Measurements from ENCODE around the gene PLAC9.
A peak's percentile ranks its signal among the peaks of the same experiment; 100 is the strongest.

Gene PLAC9

DNA sequence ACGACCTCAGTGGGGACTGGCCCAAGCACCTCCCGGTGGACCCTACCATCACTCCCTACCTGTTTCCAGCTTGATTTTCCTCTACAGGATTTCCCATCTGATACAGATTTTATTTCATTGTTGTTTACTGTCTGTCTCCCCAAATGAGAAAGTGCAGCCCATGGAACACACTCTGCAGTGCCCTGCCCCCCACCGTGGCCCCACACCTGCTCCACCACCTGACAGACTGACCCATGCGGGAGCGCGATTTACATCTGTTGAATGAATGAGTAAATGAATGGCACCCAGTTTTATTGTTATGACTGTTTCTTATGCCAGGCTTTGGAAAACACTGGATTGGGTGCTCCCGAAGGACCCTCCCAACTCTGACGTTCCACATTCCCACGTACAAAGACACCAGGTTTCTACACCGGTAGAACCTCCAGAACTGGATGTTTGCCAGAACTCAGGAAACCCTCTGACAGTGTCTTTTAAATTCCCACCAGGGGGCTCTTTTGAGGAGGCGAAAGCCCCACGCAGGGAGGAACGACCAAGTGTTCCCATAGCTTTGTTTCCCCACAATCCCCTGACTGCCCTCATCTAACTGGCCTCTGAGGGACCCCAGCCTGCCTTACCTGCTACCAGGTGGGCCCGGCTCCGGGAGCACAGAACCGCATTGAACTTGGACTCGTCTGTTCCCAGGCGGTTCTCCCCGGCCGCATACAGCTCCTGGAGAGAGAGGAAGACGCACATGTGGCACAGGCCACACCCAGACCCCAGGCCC is 29.0 kb downstream of the PLAC9 start:
- peak; percentile 13 for DNase-seq

DNA sequence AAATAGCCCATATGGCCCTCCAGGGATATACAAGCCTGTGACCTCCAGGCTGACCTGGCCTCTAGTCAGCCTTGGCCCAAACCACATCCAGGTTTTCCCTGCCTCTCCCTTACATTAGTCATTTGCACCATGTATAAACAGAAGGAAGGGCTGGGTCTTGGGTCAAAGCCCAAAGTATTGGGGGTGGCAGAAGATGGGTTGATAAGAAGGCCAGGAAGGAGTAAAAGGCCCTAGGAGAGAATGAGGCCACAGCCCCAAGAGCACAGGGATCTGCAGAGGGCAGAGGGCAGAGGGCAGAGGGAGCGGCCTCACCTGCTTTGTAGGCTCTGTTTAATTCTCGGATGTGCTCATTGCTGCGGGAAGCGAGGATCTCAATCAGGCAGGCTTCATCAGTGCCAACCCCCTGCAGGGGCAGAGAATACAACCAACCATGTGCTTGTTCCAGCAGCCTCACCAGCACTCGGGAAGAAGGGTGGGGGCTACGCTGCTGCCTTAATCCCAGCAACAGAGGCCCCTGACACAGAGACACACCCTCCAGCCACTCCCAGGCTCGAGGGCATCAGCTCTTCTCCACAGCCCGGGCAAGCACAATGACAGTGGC is 31.3 kb downstream of the PLAC9 start:
- DNase-seq: no peak

DNA sequence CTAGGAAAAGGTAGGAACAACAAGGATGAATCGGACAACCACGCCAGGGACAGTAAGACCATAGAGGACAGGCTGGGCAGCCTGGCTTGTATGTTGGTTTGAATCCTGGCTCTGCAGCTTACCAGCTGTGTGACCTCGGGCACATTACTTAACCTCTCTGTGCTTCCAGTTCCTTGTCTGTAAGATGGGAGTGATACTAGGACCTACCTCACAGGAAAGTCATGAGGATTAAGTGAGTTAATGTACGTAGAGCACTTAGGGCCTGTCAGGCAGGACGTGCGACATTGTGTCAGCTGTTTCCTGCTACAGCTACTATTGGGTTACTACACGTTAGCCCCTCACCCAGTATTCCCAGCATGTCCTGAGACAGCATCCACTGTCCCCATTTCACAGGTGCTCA is 32.1 kb downstream of the PLAC9 start:
- DNase-seq: no peak

DNA sequence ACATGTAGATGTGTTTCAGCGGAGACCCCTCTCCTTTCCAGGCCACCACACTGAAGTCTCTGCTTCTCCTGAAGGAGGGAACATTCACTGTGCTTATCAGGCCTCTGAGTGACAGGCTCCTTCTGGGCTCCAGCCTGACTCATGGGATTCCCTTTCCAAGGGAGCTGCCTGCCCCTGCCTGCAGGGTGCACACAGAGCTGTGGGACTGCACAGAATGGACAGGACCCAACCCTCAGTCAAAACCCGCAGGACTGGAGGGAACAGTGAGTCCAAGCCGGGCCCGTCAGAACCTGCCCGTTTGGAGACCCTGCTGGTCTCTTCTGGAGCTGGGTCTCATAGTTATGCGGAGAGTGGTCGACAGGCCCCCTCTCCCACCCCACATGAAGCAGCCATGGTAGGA is 32.6 kb downstream of the PLAC9 start:
- no peak for DNase-seq

DNA sequence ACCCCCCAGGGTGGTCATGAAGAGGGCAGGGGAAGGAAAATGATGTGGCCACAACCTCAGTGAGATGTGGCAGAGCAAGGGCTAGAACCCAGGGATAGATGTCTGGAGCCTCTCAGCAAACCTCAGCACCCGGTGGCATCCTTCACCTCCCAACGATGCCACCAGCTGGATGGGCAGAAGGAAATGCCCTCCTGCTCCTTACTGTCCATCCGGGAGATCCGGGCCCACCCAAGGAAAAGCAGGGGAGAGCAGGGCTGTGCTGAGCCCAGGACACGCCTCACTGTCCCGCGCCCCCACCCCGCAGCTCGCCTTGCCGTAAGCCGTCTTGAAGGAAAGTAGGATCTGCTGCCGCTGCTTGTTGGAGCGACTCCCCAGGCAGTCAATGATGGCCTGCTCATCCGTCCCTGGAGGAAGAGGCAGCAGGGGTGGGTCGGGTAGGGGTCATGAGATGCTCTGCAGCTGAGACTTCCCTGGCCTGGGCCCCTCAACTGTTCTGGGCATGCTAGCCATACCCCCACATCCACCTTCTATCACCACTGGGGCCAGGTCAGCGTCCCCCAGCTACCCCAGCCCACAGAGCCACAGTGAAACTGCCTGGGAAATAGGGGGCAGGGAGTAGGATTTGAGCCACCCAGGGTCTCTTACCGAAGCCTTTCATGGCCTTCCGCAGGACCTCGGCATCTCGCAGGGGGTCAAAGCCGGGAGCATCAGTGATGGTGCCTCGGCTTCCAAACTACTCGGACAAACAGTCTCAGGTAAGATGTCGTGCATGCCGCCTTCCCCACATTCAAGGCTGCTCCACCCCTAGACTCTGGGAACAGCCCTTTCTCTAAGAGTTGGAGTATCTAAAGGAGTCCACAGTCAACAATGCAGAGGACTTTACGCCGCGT is 34.3 kb downstream of the PLAC9 start:
- no peak for DNase-seq

DNA sequence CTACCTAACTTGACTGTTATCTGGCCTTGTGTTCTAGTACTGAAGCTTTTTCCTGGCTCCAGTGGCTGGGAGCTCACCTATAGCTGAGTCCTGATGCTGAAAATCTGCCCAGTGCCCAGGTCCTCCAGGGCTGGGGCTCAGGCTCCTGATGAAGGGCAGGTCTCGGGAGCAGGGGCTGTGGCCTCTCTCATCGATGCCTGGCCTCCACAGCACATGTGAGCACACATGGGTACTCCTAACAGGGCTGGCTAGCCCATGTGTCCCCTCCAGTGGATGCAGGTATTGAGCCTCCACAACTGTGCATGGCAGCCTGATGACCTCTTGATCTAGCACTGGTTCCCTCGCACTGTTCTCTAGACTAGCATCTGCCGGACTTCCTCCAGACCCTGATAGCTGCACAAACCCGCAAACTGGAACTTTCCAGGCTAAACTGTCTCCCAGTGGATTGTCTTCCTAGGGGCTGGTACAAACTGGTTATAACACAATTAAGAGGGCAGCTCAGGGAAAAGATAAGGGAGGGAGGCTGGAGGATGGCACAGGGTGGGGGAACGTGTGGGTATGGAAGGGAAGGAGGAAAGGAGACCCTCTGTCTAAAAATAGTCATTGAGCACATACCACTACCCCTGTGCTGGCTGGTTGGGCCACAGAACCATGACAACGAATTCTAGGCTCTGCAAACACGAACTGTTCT is 35.1 kb downstream of the PLAC9 start:
- DNase-seq: no peak

DNA sequence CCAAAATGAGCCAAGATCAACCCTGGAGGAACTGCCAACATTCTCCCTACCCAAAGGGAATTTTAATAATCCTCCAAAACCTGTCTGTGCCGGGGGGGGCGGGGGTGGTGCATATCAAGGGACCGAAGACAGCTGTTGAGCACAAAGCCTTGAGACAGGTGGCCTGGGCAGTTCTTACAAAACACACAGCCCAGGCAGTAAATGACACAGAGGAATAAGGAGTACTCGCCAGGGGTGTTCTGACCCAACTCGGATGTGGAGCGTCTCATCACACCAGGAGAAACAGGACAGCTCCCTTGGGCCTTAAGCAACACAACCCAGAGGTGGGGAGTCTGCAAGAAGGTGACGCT is 35.6 kb downstream of the PLAC9 start:
- DNase-seq: no peak

DNA sequence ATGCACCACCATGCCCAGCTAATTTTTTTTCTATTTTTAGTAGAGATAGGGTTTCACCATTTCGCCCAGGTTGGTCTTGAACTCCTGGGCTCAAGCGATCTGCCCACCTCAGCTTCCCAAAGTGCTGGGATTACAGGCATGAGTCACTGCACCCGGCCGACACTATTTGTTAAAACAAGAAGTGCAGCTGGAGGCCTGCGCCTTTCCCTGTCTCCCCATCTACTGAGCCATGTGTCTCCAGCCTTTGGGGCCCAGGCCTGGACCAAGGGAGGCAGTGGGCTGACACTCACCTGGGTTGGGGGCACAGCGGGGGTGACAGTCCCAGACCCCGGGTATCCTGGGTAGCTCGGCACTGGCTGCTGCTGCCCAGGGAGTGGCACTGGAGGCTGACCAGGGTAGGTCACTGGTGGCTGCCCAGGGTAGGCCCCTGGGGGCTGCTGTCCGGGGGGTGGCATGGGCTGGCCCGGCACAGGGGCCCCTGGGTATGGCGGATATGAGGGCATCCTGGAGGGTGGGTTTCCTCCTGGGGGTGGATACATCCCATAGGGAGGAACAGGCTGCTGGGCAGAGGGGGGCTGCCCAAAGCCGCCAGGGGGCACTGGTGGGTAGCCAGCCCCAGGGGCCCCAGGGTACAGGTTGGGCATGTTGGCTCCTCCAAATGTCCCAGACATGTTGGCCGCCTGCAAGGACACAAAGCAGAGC is 36.3 kb downstream of the PLAC9 start:
- DNase-seq: no peak

DNA sequence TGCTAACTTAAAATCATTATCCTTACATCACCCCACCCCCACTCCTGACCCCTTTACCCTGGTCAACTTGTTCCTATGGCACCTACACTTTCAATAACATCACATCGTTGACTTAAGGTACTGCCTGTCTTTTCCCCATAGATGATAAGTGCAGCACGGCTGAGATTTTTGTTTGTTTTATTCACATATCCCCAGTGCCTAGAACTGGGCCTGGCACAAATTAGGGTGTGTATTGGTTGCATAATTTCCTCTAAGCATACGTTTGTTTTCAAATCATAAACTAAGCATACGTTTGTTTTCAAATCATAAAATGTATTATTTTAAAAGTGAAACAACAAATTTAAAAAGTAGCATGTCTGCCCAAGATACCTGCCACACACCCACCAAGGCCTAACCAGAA is 37.5 kb downstream of the PLAC9 start:
- no peak for DNase-seq

DNA sequence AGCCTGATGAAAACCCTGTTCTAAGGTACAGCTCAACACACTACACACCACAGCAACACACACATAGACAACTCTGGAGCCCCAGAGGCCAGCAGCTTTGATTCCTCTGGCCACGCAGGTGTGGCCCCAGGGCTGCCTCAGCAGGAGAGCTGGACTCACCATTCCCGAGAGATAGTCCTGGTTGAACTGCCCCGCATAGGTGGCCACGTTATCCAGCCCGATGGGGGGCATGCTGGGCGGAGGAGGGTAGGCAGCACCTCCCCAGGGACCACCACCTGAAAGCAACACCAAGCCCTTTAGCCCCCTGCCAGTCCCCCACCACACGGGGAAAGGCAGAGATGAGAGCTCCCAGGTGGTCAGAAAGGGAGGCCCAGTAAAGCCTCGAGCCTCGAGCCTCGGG is 38.1 kb downstream of the PLAC9 start:
- DNase-seq: no peak

DNA sequence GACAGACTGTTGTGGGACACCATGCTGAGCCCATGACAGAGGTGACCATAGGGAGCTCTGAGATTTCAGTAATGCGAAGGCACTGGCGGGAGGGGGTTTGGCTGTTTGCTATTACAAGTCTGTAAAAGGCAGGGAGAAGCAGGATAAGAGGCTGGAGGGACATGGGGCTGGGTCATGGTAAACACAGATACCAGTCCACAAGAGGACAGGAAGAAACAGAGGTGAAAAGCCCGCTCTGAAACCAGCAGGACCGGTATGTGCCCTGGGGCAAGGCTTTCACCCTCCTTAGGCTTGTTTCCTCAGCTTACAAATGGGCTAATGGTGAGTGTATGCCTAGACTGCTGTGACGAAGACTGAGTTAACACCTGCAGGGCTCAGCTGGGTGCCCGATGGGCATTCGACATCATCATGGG is 38.7 kb downstream of the PLAC9 start:
- no peak for DNase-seq

DNA sequence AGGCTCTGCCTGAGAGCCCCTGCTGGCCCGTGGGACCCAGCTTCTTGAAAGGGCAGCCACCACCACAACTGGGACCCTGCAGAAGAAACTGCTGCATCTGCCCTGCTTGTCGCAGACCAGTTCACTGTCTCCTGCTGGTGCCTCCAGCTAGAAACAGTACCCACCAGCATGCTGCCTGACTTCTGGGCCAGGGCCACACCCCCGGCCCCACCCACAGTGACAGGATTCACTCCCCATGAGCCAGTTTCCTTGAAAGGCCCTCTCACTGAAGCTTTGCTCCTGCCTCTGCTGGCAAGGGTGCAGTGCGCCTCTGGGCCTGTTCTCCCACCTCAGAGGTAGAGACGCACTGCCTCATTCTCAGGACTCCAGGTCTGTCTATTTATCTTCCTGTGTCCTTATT is 40.4 kb downstream of the PLAC9 start:
- no peak for DNase-seq

DNA sequence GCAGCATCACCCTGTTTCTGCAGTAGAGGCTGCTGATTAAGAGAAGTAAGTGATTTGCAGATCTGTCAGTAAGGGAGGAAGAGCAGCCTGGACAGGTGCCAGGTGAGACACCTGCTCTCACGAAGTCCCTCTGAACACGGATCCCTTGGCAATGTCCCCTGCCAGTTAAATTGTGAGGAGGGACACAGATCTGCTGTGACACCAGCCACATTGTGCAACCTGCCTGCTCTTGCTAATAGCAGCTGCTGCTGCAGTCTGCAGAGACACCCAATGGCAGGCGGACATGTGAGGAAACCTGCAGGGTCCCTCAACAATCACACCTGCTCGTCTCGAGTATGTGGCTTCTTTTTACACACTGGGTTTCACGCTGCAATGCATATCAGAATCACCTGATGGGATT is 40.9 kb downstream of the PLAC9 start:
- DNase-seq: peak; percentile 60

DNA sequence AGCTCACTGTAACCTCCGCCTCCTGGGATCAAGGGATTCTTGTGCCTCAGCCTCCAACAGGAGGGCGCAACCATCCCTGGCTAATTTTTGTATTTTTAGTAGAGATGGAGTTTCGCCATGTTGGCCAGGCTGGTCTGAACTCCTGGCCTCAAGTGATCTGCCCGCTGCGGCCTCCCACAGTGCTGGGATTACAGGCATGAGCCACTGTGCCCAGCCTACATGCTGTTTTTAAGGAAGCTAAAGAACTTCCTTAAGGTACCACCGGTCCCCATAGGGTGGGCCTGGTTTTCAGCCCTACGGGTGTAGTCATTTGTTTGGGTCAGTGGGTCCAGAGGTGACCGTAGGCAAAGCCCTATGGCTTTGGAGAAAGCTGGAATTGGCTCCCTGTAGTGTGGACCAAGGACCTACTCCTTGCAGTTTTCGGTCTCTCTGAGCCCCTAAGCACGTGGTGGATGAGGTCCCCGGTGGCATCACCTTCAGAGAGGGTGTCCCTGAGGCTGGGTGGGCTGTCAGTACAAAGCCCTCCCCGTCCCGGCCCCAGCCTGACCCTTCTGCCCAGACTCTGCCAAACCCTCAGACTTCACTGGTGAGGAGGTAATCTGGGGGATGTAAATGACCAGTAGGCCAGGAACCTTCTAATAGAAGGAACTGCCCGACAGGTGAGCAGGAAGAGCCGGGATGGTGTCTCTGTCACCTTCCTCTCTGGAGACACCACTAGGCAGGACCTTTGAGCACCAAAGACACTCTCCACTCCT is 42.3 kb downstream of the PLAC9 start:
- DNase-seq: no peak

DNA sequence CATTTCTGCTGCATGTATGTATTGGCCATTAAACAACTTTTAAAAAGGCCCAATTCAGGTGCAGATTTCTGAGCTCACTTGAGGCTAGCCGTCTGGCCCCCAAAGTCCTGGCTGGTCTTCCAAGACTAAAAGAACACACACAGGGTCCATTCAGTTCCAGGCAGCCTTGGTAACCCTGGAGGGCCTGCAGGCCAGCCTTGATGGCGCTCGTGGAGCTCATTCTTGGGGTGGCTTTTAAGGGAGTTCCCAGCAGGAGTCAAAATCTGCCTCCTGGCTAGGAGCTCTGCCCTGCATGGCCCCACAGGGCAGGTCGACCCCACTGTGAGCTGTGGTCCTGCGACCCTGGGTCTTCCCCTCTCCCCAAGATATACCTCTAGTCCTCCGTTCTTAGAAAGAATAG is 44.0 kb downstream of the PLAC9 start:
- DNase-seq: no peak

DNA sequence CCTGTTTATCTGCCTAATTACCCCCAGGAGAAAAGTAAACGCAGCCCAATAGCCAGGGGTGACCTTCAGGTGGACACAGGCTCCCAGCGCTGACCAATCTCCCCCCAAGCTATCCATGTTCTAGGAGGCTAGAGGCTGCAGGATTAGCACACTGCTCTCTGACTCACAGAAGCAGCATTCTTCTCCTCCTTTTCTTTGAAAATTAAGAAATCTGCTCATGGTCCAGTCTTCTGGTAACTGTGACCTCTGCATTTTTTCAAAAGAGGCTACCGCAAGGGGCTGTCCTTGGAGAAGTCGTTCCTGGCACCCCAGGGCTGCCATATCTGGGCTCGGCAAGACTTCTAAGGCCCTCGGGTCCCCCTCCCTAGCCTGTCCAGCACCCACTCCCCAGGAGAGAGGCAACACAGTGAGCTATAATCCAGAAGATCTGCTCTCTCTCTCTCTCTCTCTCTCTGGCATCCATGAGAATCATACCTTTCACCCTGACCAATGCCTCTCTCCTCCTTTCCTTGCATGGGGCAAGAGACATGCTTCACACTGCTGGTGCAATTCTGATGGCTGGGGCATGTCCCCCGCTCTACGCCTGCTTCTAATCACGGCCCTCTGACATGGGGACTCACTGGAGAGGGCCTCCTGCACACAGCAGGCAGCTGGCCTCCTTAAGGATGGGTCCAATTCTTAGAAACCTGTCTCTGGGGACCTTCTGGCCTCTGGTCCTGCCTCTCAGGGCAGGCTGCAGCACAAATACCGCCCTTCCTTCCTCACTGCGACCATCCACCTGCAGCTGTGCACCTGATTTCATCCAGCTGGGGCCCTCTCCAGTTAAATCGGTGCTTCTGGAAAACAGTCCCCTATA is 45.5 kb downstream of the PLAC9 start:
- DNase-seq: no peak

DNA sequence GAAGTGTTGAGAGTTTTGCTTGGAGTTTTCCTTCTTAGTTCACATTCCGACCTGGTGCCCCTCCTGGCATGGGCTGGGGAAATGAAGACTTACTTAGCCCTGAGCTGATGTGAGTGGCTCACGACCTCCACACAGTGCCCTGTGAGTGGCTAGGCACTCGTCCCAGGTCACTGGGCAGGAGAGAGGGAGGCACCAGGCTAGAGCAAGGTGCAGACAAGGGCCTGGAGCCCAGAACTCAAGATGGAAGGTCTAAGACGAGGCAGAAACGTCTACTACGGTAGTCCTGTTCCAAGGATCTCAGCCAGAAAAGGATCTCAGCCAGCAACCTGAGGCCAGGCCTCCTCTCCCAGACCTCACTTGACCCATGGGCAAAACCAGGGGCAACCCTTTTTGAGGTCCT is 50.5 kb downstream of the PLAC9 start:
- no peak for DNase-seq

DNA sequence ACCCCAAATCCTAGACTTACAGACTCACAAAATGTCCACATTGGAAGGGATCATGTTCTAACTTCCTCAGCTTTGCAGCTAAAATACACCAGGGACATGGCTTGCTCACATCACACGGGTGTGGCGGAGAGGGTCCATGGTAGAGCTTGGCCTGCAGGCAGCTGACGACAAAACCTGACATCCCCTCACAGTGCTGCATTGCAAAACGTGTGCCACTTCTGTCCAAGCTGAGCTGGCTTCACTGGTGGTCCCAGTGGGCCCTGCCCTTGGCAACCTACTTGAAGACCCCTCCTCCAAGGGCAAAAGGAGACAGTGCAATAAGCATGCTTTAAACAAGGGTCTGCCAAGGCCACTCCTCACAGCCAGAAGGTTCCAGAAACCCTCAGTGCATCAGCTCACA is 50.9 kb downstream of the PLAC9 start:
- DNase-seq: no peak

DNA sequence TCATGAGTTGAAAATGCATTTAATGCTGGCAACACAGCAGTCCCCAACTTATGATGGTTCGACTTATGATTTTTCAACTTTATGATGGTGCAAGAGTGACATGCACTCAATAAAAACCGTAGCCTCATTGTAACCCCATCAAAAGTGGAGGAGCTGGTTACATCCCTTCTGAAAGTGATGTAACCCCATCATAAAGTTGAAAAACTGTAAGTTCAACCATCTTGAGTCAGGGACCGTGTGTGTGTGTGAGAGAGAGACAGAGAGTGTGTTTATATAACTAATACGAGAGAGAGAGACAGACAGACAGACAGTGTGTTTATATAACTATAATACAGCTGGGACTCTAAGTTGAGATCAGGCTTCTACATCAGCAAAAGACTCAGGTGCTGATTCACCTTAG is 51.8 kb downstream of the PLAC9 start:
- DNase-seq: no peak

DNA sequence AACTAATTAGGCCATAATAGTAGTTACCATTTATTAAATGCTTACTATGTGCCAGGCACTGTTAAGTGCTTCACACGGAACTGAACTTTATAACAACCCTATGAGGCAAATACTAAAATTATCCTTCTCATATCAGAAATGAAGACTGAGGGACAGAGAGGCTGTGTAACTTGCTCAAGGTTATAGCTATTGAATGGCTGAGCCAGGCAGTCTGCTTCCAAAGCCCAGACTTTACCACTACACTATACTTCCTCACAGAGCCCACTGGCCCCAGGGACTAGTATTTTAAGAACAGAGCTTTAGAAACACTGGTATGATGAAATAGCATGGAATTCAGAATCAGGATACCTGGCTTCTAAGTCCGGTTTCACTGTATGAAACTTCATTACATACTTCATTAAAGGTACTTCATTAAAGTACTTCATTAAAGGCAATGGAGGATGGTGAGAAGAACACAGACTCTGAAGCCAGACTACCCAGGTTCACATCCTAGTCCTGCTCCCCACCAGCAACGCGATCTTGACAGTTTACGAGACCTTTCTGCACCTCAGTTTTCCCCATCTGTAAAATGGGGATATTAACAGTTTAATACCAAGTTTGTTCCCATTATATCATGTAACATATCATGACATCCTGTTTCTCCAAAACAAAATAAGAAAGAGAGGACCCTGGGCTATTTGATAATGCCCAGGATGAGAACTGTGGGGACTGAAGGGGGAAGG is 53.2 kb downstream of the PLAC9 start:
- DNase-seq: no peak

Data from NCI-H1105 (cell line).